Measurements from ENCODE around the gene ELAVL1. TPM values are rescaled to one million over a fixed set of nuclear protein-coding genes. Genes with fewer than 3 reads are reported as not detected.

ELAVL1 gene
- total and polyA plus RNA-seq, 9 of the 15 experiments (the other 6 are each of a cell fraction or from before 2014, with no cell fraction given): 4.3 to 172 (median 69.2) TPM

- TF ChIP-seq TCFL5 (CRISPR knock-in tag; conservative IDR thresholded peaks at IDR 0.05): no peak
- TF ChIP-seq EHMT2 (IDR thresholded peaks at IDR 0.05): no peak
- TF ChIP-seq SREBF2 (CRISPR knock-in tag; IDR thresholded peaks at IDR 0.05): no peak
- TF ChIP-seq KLF1 (tag; IDR thresholded peaks at IDR 0.05): no peak
- TF ChIP-seq ETV5 (CRISPR knock-in tag; IDR thresholded peaks at IDR 0.05; ENCODE audit: low read depth): peak; percentile 79; the same call in 1 of the 2 replicates
- no peak for TF ChIP-seq EP300 (IDR thresholded peaks at IDR 0.05; ENCODE audit: low read length)
- no peak for TF ChIP-seq WHSC1 (IDR thresholded peaks at IDR 0.05; ENCODE audit: low read length)
- no peak for TF ChIP-seq RFX1 (IDR thresholded peaks at IDR 0.05)
- TF ChIP-seq XRCC4 (IDR thresholded peaks at IDR 0.05; ENCODE audit: extremely low read depth, insufficient read depth, insufficient read length): no peak
- no peak for TF ChIP-seq ZFP91 (CRISPR knock-in tag; IDR thresholded peaks at IDR 0.05)
- no peak for TF ChIP-seq CHCHD3 (CRISPR knock-in tag; IDR thresholded peaks at IDR 0.05)
- TF ChIP-seq SIN3B (IDR thresholded peaks at IDR 0.05; ENCODE audit: low read depth): peak; percentile 85; the same call in 1 of the 2 replicates
- TF ChIP-seq MNT (conservative IDR thresholded peaks at IDR 0.05): peak; percentile 60 to 81; a peak in 3 of 4 replicates
- peak; percentile 78 for TF ChIP-seq NFIC (IDR thresholded peaks at IDR 0.05)
- TF ChIP-seq AFF4 (CRISPR knock-in tag; IDR thresholded peaks at IDR 0.05): no peak
- TF ChIP-seq BMI1 (IDR thresholded peaks at IDR 0.05; ENCODE audit: low read length): no peak
- TF ChIP-seq CLOCK (CRISPR knock-in tag; IDR thresholded peaks at IDR 0.05; ENCODE audit: borderline replicate concordance): no peak
These were observed 85.6 kb downstream of the ELAVL1 start, which contains the start of gene SNAPC2 (continued) for GRCh38 chr19:7919610-7920518.
